Right forelimb (tissue), 1 donor: ENCODE results near the gene KCNQ1.

Source experiments
- DNase-seq: peaks from one replicate; pipeline ENCODE4 v3.0.0-alpha.2; 2018

Gene KCNQ1

DNA sequence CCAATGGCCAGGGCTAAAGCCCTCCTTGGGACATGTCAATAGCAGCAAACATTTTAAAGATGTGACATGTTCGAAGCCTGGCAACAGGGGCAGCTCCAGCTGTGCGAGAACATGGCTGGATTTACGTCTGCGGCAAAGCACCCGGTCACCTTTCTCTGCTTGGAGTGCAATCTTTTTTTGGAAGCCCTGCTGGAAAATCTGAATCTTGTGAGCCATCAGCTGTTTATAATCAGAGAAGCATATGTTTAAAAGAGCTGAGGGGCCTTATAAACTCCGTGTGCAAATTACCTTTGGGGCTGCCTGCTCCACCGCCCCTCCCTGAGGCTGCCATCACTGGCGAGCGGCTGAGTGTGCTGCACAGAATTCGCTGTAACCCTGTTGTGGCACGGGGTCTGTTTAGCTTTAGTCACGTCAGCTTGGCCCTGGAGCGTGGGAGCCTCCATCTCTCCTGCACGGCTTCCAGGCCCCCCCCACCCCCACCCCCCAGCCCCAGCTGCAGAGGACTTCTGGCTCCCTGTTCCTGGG lies 264.0 kb downstream of the KCNQ1 start:
- peak; percentile 84 for DNase-seq

DNA sequence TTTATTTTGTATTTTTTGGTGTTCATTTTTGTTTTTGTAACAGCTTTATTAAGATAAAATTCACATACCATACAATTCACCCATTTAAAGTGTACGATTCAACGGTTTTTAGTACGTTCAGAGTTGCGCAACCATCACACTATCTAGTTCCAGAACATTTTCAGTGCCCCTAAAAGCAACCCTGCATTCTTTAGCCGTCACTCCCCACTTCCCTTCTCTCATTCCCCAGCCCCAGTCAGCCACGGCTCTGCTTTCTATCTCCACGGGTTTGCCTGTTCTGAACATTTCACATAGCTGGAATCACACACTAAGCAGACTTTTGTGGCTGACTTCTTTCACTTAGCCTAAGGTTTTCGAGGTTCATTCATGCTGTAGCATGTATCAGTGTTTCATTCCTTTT lies 264.6 kb downstream of the KCNQ1 start:
- DNase-seq = no peak

DNA sequence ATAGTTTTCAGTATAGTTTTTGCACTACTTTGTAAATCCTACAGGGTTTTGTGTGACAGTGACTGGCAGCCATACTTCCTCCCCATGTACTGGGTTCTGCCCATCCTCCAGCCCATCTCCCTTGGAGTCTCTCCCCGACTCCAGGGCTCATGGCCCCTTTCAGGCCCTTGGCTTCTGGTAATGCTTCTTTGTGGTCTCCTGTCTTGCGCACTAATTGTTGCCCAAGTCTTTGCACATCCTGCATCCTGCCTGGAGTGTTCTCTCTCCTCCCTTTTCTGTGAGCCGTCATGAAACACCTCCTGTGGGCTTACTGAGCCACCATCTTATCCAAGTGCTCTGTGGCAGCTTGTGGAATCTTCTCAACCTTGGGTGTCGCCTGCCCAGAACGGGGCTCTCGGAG lies 266.4 kb downstream of the KCNQ1 start:
- DNase-seq = no peak

DNA sequence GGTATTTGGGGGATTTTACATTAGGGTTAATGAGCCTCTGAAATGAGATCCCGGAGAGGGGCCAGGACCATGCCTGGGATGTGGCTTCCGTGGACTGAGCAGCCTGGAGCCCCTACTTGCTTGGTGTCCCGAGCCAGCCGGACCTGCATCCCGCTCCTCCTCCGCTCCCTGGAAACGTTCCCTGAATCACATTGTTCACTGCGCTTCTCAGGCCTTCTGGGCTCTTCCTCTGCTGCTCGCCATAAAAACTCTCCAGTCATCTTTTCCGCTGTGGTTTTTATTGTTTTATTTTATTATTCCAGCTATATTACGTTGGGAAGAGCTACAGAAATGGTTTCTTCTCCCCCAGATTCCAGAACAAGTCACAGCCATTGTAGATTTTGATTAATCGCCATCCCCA lies 268.3 kb downstream of the KCNQ1 start:
- DNase-seq = no peak

DNA sequence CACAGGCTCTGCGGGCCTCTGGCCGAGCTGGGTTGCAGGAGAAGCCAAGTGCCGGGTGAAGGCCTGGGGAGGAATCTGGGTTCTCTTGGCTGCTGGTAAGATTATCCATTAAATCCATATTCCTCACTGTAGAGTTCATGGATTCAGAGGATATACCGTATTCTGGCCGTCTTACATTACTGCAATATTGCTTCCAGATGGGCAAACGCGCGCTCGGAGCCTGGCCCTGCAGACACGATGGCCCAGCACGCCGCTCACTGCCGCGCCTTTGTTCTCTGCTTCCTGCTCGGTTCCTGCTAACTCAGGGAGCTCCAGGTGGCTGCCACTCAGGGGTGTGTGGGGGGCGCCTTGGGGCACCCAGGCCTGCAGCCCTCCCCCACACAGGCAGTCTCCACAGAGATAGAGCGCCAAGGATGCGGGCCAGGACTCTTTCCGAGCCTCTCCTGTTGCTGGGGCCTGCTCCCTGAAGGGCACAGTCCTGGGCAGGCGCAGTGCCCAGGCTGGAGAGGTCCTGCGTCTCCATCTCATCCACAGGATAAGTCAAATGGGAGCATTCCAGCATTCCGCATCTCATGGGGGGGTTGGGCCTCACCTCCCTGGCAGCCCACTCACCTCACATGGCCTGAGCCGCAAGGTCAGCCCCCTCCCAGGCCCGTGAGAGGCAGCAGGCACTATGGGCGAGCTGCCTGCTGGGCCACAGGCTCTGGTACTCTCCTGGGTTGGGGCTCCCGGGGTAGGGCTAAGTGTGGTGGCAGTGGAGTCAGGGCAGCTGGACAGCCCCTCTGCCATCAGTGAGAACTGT lies 269.1 kb downstream of the KCNQ1 start:
- peak; percentile 82 for DNase-seq

GRCh38 chr11:2714463-2714800 lies 269.6 kb downstream of the KCNQ1 start:
- no peak for DNase-seq

DNA sequence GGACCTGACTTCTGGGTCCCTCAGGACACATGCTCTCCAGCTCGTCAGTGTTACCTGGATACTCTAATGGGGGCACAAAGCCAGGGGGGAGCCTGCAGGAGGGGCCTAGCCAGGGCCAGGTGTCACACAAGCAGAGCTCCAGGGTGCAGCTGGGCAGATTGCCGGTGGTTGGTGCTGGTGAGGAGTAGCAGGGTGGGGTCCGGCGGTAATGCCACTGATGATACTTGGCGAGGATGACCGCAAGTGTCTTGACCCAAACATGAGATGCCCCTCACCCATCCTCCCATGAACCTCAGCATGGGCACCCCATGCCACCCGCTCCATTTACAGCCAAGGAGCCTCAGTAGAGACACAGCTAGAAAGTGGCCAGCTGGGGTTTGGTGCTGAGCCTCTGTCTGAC lies 270.1 kb downstream of the KCNQ1 start:
- DNase-seq = no peak

DNA sequence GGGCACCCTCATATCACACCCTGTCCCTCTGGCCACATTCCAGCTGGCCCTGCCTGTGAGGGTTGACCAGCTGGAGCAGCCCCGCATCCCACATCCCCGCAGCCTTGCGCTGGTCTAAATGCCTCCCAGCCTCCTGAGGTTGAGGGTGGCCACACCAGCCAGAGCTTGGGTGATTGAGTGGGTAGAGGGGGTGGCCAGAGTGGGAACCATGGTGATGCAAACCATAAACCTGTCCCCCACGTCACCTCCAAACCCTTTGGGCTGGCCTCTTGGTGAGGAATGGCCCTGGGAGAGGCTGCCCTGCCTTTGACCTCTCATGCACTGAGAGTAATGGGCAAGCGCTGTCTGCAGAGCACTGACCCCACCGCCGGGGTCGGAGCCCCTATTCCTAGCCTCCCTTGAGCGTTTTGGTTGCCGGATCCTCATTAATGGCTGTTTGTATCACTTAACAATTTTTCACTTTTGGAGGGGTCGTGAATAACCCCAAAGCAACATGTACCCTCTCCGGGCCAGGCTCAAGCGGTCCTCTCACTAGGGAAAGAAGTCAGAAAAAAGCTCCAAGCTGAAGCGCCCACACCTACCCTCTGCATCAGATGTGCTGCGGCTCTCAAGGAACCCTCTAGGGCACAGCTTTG lies 271.0 kb downstream of the KCNQ1 start:
- no peak for DNase-seq

GRCh38 chr11:2716376-2717095 lies 271.7 kb downstream of the KCNQ1 start:
- DNase-seq = no peak

- DNase-seq = no peak
These were observed 272.9 kb downstream of the KCNQ1 start for GRCh38 chr11:2717561-2718325.

GRCh38 chr11:2718817-2719438 lies 274.1 kb downstream of the KCNQ1 start:
- DNase-seq = no peak

DNA sequence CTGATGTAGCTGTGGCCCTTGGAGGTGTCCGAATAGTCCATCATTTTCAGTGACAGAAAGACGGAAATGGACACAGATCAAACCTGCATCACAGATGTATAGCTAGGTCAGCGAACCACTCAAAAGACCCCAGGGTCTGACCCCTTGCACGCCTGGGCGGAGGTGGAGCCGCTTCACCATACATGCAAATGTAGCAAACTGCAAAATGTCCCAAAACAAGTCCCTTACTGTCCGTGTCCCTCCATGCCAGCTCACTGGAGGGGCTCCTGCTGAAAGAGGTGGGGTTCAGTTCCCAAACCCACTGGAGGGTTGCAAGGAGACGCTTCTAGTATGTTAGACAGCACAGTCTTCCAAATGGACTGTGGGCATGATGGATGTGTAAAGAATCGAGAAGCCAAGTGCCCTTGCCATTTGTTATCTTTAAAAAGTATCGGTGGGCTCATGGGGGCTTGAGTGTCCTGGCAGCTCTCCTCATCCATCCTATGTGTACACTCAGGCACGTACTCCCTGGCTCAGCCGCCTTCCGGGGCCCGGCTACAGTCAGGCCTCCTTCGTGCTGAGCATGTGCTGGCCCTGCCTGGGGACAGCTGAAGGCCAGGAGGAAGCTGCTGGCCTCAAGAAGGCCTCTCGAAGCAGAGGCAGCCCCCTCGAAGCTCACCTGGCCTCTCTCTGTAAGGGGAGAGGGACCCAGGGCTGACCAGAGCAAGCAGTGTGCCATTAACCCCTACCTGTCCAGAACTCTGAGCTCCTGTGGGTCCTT lies 275.2 kb downstream of the KCNQ1 start:
- DNase-seq = no peak

DNA sequence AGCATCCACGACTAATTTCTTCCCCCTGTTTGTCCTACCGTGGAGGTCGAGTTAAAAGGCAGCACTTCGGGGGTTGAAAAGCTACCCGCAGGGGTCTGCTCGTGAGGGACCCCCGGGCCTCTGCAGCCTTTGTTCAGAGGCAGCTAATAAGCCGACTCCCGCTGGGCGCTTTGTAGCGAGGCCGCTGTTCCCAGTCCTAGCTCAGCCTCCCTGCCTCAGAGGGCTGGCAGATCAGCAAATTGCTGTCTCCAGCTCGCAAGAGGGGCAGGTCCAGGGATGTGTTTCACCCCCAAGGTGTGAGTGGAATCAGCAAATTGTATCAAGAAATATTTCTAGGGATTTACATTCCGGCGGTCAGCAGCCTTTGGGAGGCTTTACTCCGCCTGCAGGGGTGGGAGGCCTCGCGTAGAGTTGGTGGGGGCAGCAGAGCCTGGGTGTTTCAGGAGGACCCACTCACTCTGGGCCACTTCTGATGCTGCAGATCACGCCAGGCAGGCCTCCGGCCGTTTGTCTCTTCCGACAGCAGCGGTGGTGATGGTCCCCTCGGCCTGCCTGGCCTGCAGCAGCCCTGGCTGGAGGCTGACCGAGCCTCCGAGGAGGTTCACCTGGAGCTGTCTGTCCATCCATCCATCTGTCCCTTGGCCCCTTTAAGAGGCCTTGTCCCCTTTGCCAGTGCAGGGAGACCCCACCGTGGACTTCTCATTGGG lies 276.6 kb downstream of the KCNQ1 start:
- no peak for DNase-seq

- DNase-seq = no peak
These were observed 278.1 kb downstream of the KCNQ1 start for GRCh38 chr11:2722955-2723354.

GRCh38 chr11:2724104-2724503 lies 279.3 kb downstream of the KCNQ1 start:
- DNase-seq = no peak

- peak; percentile 75 for DNase-seq
These were observed 280.0 kb downstream of the KCNQ1 start for GRCh38 chr11:2724653-2725367.

DNA sequence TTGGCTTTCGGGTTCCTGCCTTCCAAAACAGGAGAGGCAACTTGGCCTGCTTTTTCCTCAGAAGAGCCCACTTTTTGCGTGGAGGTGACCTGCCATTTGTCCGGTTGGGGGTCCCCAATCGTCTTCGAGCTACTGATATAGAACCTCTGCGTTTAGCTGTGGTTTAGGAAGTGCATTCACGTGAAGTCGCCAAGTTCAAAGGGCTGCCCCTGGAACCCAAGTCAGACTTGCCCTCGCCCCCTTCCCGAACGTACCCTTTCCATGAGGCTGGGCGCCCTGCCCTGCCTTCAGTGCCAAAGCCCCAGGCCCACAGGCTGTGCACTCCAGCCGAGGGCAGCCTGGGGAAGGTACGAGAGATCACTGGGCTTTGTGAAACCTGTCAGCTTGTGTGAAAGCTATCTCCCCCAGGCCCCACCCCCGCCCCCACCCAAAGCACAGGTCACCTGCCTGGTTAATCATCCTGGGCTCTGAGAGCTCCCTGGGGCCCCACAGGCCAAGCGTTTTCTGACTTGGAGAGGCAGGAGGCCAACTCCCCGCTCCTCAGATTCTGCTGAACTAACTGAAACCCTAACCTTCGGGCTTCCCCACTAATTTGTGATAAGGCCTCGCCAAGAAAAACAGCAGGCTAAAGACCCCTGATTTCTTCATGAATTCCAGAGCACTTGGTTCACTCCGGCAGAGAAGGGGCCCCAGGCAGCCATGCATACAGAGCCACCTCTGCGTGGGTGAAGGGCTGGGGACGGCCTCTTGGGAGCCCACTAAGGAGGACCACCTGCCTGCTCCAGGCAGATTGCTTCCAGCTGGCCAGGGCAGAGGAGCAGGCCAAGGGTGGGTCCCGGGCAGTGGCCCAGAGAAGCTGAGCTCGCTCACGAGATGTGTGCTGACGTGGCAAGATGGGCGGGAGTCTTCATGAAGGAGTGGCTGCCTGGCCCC lies 280.8 kb downstream of the KCNQ1 start:
- DNase-seq = peak; percentile 89

DNA sequence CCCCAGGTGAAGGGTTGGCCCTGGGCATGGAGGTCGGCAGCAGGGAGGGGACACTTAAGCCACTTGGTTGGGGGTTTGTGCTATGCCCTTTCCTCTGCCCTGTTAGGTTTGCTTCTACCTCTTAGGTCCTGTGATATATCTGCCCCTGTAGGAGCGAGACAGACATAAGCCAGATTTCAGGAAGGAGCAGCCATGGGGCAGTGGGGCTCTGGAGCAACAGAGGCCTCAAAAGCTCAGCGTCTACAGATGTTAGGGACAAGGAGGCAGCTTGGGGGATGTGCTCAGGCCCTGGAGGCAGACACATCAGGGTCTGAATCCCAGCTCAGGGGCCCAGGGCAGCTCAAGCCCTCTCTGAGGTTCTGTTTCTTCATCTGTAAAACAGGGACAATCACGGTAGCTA lies 282.2 kb downstream of the KCNQ1 start:
- DNase-seq = no peak

DNA sequence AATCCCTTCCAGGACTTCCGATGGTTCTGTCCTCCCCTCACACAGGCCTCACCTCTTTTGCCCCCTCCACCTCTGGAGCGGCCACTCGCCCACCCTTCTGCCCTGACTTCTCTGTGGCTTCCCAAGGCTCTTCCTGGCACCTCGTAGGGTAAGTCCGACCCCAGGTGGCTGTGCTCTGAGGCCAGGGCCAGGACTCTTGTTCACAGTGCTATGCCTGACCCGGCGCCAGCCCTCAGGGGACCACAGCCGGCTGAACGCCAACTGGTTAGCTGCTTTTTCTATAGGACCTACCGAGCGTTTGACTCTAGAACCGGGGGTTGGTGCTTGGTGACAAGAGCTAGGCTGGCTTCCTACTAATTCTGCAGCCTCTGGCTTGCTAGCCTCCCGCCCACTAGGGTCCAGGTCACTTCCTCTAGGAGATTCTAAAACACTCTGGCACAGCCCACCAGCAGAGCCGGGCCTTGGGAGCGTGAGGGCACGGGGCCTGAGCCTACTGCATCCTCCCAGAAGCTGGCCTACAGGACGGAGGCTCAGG lies 283.4 kb downstream of the KCNQ1 start:
- no peak for DNase-seq
